Measurements from ENCODE around the gene TUBG1.

GRCh38 chr17:42590886-42591285 lies 18.6 kb upstream of the TUBG1 start:
- TF ChIP-seq, protein P1, sequence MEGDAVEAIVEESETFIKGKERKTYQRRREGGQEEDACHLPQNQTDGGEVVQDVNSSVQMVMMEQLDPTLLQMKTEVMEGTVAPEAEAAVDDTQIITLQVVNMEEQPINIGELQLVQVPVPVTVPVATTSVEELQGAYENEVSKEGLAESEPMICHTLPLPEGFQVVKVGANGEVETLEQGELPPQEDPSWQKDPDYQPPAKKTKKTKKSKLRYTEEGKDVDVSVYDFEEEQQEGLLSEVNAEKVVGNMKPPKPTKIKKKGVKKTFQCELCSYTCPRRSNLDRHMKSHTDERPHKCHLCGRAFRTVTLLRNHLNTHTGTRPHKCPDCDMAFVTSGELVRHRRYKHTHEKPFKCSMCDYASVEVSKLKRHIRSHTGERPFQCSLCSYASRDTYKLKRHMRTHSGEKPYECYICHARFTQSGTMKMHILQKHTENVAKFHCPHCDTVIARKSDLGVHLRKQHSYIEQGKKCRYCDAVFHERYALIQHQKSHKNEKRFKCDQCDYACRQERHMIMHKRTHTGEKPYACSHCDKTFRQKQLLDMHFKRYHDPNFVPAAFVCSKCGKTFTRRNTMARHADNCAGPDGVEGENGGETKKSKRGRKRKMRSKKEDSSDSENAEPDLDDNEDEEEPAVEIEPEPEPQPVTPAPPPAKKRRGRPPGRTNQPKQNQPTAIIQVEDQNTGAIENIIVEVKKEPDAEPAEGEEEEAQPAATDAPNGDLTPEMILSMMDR (IDR thresholded peaks at IDR 0.05) = no peak
- no peak for TF ChIP-seq POLR2A (IDR thresholded peaks at IDR 0.05)
